ENCODE data around the gene ARRDC4.

GRCh38 chr15:97977734-97978133 is 17.2 kb downstream of the ARRDC4 start:
- TF ChIP-seq POLR2AphosphoS5 (IDR thresholded peaks at IDR 0.05; ENCODE audit: borderline replicate concordance, low read depth, low read length) (no peak), EZH2 (IDR thresholded peaks at IDR 0.05) (no peak)

Data from SK-N-MC (cell line).